Measurements from ENCODE around the gene CDKN2A. TPM values are rescaled to one million over a fixed set of nuclear protein-coding genes. Genes with fewer than 3 reads are reported as not detected.

The CDKN2A gene
- total and polyA plus RNA-seq, 9 of the 15 experiments (the other 6 are each of a cell fraction or from before 2014, with no cell fraction given) = not detected

GRCh38 chr9:22022396-22022795, 28.2 kb upstream of the CDKN2A start:
- H3K4me3 ChIP-seq = no peak overlapping the region
- in situ Hi-C loops (cut with MboI) = no loop called here
- no peak for DNase-seq (ENCODE audit: extremely low read depth in 1 of 4, low spot score in 3 of 4)
- POLR2A ChIA-PET = no interaction called here
- no peak for FAIRE-seq
- H3K27ac ChIP-seq (ENCODE audit: extremely low read depth, low read depth, low read length) = no peak overlapping the region
- CTCF ChIA-PET (ENCODE audit: low intra/inter-chr PET ratio) = no interaction called here
- H4K20me1 ChIP-seq (replicated peaks; ENCODE audit: control insufficient read depth, insufficient read depth, low read length) = no peaks in the 10 kb centered on the region
- H3K9me3 ChIP-seq (replicated peaks; ENCODE audit: control insufficient read depth, insufficient read depth, low read depth, low read length) = no peaks in the 10 kb centered on the region
- no CpG with 5 or more reads among the region's 3 CpGs for WGBS (ENCODE audit: insufficient coverage, low coverage, missing lambda C conversion rate)
- no peak for ATAC-seq
- no peaks in the 10 kb centered on the region for H3K9me1 ChIP-seq (ENCODE audit: control insufficient read depth, insufficient read depth, low read length)
- H3K4me2 ChIP-seq (ENCODE audit: insufficient read depth, low read length) = no peak overlapping the region
- no peaks in the 10 kb centered on the region for H3K4me1 ChIP-seq (replicated peaks in 1 of 2; ENCODE audit: control insufficient read depth in 2 of 2, insufficient read depth in 2 of 2, low read length in 2 of 2)
- no peaks in the 10 kb centered on the region for H3K27me3 ChIP-seq (ENCODE audit: control insufficient read depth in 2 of 2, insufficient read depth in 2 of 2, low read length in 2 of 2)
- no TSS peak for BruUV-seq (replicated peaks)
- H2AFZ ChIP-seq (ENCODE audit: low read depth, low read length) = no peak overlapping the region
- no peaks in the 10 kb centered on the region for H3K79me2 ChIP-seq (ENCODE audit: control insufficient read depth, insufficient read depth, low read length)
- H3K36me3 ChIP-seq (ENCODE audit: control insufficient read depth, insufficient read depth, low read length) = no peaks in the 10 kb centered on the region
- intact Hi-C loops (cut with micrococcal nuclease) = no loop called here
- no peak overlapping the region for H3K9ac ChIP-seq (ENCODE audit: insufficient read depth in 1 of 2, low read depth in 2 of 2, low read length in 2 of 2)
- TF ChIP-seq, protein P1, sequence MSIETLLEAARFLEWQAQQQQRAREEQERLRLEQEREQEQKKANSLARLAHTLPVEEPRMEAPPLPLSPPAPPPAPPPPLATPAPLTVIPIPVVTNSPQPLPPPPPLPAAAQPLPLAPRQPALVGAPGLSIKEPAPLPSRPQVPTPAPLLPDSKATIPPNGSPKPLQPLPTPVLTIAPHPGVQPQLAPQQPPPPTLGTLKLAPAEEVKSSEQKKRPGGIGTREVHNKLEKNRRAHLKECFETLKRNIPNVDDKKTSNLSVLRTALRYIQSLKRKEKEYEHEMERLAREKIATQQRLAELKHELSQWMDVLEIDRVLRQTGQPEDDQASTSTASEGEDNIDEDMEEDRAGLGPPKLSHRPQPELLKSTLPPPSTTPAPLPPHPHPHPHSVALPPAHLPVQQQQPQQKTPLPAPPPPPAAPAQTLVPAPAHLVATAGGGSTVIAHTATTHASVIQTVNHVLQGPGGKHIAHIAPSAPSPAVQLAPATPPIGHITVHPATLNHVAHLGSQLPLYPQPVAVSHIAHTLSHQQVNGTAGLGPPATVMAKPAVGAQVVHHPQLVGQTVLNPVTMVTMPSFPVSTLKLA (conservative IDR thresholded peaks at IDR 0.05) = no peak
- TF ChIP-seq ZNF197 (CRISPR knock-in tag; IDR thresholded peaks at IDR 0.05; ENCODE audit: low read depth) (no peak), HBP1 (CRISPR knock-in tag; IDR thresholded peaks at IDR 0.05) (no peak), HDAC3 (IDR thresholded peaks at IDR 0.05; ENCODE audit: borderline replicate concordance, partially characterized antibody) (no peak), CREB5 (CRISPR knock-in tag; IDR thresholded peaks at IDR 0.05) (no peak), ZNF695 (CRISPR knock-in tag; IDR thresholded peaks at IDR 0.05) (no peak), ETV5 (CRISPR knock-in tag; IDR thresholded peaks at IDR 0.05; ENCODE audit: low read depth) (no peak), GATAD2B (IDR thresholded peaks at IDR 0.05; ENCODE audit: borderline replicate concordance) (no peak), PBX2 (CRISPR knock-in tag; IDR thresholded peaks at IDR 0.05; ENCODE audit: low read depth) (no peak), PBX2 (tag; conservative IDR thresholded peaks at IDR 0.05; ENCODE audit: low read depth) (no peak)
- TF ChIP-seq, protein P2, sequence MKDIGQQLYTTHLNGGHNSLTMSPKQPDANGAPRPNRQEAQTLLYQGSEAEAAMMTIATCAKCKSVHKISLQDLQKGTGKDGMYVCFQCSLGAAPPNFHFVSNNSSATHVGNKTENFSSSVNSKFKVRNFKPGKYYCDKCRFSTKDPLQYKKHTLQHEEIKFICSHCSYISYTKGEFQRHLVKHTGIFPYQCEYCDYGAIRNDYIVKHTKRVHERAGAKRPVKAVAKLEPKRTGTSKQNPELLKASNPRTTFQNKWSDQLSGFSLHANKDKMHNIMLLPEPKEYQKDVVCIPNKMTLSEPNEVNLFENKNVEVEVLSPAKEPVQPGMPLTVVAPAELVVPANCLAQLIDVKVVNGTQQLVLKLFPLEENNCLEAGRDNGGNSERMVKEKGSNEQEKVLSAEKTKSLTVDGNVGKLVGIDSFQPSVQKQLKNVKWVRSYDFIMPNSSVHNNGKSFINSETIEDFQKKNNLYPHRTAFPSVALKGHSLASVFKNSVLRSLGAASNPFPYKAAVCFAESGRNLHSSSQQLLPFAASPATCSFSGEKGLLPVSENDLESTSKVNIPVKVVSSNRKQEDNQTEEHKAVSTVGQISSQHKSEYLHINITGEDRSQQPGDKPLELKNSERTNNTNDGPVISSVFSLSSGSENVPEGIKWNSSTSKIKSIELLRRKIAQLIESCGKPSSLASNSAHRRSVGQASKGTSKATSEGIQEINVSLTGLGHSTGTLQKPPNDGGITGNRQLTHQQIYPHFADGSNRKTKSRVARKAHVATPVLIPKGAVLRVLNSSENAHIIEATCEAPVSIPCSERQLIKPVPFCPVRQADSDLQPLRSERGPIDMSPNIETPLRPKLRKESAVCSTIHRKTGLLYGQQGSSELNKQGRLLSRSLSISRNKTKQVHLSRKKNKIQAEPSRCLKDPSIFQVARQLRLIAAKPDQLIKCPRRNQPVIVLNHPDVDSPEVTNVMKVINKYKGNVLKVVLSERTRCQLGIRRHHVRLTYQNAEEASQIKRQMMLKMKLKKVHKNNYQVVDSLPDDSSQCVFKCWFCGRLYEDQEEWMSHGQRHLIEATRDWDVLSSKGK (CRISPR knock-in tag; IDR thresholded peaks at IDR 0.05) = no peak

Data from K562 (cell line).